ENCODE data around the gene ACVR1B. TPM values are rescaled to one million over a fixed set of nuclear protein-coding genes. Genes with fewer than 3 reads are reported as not detected.

Gene ACVR1B
- total and polyA plus RNA-seq, 4 donors = 4.0 to 21.9 (median 12.0) TPM

DNA sequence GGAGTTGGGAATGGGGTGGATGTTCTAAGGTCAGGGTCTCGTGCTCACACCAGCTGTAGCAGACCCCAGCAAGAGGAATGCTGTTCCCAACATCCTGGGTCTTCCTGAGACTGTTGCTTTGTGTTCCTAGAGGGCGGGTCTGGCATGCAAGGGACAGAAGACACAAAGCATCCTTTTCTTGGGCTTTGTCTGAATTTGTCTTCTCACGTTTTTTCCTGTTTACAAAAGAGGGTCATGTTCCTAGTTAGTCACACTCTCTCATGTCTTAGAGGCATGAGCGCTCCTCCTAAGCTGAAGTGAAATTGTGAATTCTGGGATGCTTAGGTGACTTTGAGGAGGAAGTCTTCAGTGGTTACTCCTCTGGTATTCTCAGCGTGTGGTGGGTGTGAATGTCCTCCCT lies 45.6 kb downstream of the ACVR1B start:
- TF ChIP-seq TAF1 (conservative IDR thresholded peaks at IDR 0.05) = no peak
- Histone ChIP-seq H3K4me3 (ENCODE audit: low read depth in 1 of 3, low read length in 3 of 3) (no peak overlapping the region), H3K27ac (ENCODE audit: low read depth in 1 of 2, low read length in 2 of 2) (no peak overlapping the region), H3K27me3 (ENCODE audit: control insufficient read depth in 4 of 4, insufficient read depth in 4 of 4, low read length in 3 of 4) (no peaks in the 10 kb centered on the region), H3K9me3 (ENCODE audit: control insufficient read depth in 4 of 4, low read length in 3 of 4) (no peaks in the 10 kb centered on the region), H3K9ac (ENCODE audit: low read depth in 1 of 2, low read length in 2 of 2) (no peak overlapping the region), H3K36me3 (ENCODE audit: control insufficient read depth in 4 of 4, insufficient read depth in 3 of 4, low read depth in 1 of 4, low read length in 3 of 4) (peaks cover 8 to 31% (median 20%) of the 10 kb centered on the region in 4 donors), H3K4me1 (ENCODE audit: control insufficient read depth in 4 of 4, insufficient read depth in 4 of 4, low read length in 3 of 4) (peaks cover 0 to 5% (median 0%) of the 10 kb centered on the region in 4 donors)
- 89% methylated on average over 5 of the region's 5 CpGs for WGBS
- no peak for DNase-seq (ENCODE audit: low spot score)

DNA sequence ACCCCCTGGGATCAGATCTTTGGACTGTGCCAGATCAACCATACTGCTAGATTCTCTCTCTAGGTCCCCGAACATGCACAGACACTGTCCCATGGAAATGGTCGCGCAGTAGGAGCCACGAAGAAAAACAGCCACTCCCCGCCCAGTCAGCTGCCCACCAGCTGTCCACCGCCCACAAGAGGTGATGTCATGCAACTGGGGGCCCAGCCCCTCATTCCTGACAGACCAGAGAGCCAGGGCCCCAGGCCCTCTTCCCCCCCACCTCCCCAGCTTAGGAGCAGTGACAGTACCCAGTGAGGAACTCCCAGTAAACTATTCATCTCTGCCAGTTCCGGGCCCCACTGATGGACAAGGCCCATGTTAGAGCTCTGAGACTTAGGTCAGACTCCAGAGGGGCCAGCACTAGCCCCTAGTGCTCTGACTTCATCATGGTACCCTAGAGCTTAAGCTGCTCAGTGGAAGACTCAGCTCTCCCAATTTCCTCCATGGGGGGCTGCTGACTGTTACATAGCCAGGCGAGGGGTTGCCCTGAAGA lies 51.6 kb downstream of the ACVR1B start:
- H3K9me3 ChIP-seq (ENCODE audit: control insufficient read depth in 4 of 4, low read length in 3 of 4) = no peaks in the 10 kb centered on the region
- peaks cover 0 to 8% (median under 1%) of the 10 kb centered on the region in 4 donors for H3K36me3 ChIP-seq (ENCODE audit: control insufficient read depth in 4 of 4, insufficient read depth in 3 of 4, low read depth in 1 of 4, low read length in 3 of 4)
- H3K27me3 ChIP-seq (ENCODE audit: control insufficient read depth in 4 of 4, insufficient read depth in 4 of 4, low read length in 3 of 4) = peaks cover 0 to 3% (median 0%) of the 10 kb centered on the region in 4 donors
- H3K4me1 ChIP-seq (ENCODE audit: control insufficient read depth in 4 of 4, insufficient read depth in 4 of 4, low read length in 3 of 4) = peaks cover 2 to 8% (median 8%) of the 10 kb centered on the region in 4 donors
- H3K27ac ChIP-seq (ENCODE audit: low read depth in 1 of 2, low read length in 2 of 2) = no peak overlapping the region
- DNase-seq (ENCODE audit: low spot score) = no peak
- WGBS = 92% methylated on average over 8 of the region's 8 CpGs
- TF ChIP-seq SP1 (IDR thresholded peaks at IDR 0.05) = no peak
- TF ChIP-seq YY1 (IDR thresholded peaks at IDR 0.05) = no peak
- no peak for TF ChIP-seq EGR1 (IDR thresholded peaks at IDR 0.05; ENCODE audit: low read depth in 2 of 2)
- TF ChIP-seq HNF4G (IDR thresholded peaks at IDR 0.05) = no peak
- TF ChIP-seq FOXA1 (IDR thresholded peaks at IDR 0.05) = no peak
- no peak for TF ChIP-seq GABPA (IDR thresholded peaks at IDR 0.05 in 1 of 2, conservative IDR thresholded peaks at IDR 0.05 in 1 of 2)
- TF ChIP-seq TAF1 (conservative IDR thresholded peaks at IDR 0.05) = no peak
- no peak overlapping the region for H3K4me3 ChIP-seq (ENCODE audit: low read depth in 1 of 3, low read length in 3 of 3)
- no peak overlapping the region for H3K9ac ChIP-seq (ENCODE audit: low read depth in 1 of 2, low read length in 2 of 2)

DNA sequence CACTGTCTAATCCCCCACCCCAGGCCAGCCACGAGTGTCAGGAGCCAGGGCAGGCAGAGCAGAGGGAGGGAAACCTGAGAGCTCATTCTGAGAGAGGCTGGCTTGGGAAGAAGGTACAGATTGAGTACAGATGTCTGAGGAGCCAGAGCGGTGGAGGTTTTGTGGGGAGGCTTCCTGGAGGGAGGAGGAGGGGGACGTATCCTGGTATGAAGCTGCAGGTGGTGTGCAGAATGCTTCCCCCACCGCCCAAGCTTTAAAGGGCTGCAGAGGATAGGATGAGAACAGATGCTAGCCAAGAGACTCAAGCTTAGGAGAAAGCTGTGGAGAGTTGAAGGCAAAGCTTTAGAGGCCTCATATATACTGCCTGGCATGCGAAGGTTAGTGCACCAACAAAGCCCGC lies 52.1 kb downstream of the ACVR1B start:
- 78% methylated on average over 6 of the region's 6 CpGs for WGBS
- Histone ChIP-seq H3K9me3 (ENCODE audit: control insufficient read depth in 4 of 4, low read length in 3 of 4) (no peaks in the 10 kb centered on the region), H3K36me3 (ENCODE audit: control insufficient read depth in 4 of 4, insufficient read depth in 3 of 4, low read depth in 1 of 4, low read length in 3 of 4) (peaks cover 0 to 6% (median 0%) of the 10 kb centered on the region in 4 donors), H3K4me1 (ENCODE audit: control insufficient read depth in 4 of 4, insufficient read depth in 4 of 4, low read length in 3 of 4) (peaks cover 2 to 8% (median 8%) of the 10 kb centered on the region in 4 donors), H3K4me3 (ENCODE audit: low read depth in 1 of 3, low read length in 3 of 3) (no peak overlapping the region), H3K9ac (ENCODE audit: low read depth in 1 of 2, low read length in 2 of 2) (no peak overlapping the region), H3K27me3 (ENCODE audit: control insufficient read depth in 4 of 4, insufficient read depth in 4 of 4, low read length in 3 of 4) (peaks cover 0 to 3% (median 0%) of the 10 kb centered on the region in 4 donors), H3K27ac (ENCODE audit: low read depth in 1 of 2, low read length in 2 of 2) (no peak overlapping the region)
- TF ChIP-seq, protein P1, sequence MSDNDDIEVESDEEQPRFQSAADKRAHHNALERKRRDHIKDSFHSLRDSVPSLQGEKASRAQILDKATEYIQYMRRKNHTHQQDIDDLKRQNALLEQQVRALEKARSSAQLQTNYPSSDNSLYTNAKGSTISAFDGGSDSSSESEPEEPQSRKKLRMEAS (IDR thresholded peaks at IDR 0.05) = no peak
- DNase-seq (ENCODE audit: low spot score) = no peak

GRCh38 chr12:52004042-52004648 lies 52.6 kb downstream of the ACVR1B start:
- Histone ChIP-seq H3K4me3 (ENCODE audit: low read depth in 1 of 3, low read length in 3 of 3) (no peak overlapping the region), H3K36me3 (ENCODE audit: control insufficient read depth in 4 of 4, insufficient read depth in 3 of 4, low read depth in 1 of 4, low read length in 3 of 4) (peaks cover 0 to 4% (median 0%) of the 10 kb centered on the region in 4 donors), H3K27me3 (ENCODE audit: control insufficient read depth in 4 of 4, insufficient read depth in 4 of 4, low read length in 3 of 4) (peaks cover 0 to 3% (median 0%) of the 10 kb centered on the region in 4 donors), H3K4me1 (ENCODE audit: control insufficient read depth in 4 of 4, insufficient read depth in 4 of 4, low read length in 3 of 4) (peaks cover 2 to 8% (median 8%) of the 10 kb centered on the region in 4 donors), H3K9ac (ENCODE audit: low read depth in 1 of 2, low read length in 2 of 2) (no peak overlapping the region), H3K27ac (ENCODE audit: low read depth in 1 of 2, low read length in 2 of 2) (no peak overlapping the region), H3K9me3 (ENCODE audit: control insufficient read depth in 4 of 4, low read length in 3 of 4) (no peaks in the 10 kb centered on the region)
- no peak for TF ChIP-seq TAF1 (conservative IDR thresholded peaks at IDR 0.05)
- TF ChIP-seq, protein P2, sequence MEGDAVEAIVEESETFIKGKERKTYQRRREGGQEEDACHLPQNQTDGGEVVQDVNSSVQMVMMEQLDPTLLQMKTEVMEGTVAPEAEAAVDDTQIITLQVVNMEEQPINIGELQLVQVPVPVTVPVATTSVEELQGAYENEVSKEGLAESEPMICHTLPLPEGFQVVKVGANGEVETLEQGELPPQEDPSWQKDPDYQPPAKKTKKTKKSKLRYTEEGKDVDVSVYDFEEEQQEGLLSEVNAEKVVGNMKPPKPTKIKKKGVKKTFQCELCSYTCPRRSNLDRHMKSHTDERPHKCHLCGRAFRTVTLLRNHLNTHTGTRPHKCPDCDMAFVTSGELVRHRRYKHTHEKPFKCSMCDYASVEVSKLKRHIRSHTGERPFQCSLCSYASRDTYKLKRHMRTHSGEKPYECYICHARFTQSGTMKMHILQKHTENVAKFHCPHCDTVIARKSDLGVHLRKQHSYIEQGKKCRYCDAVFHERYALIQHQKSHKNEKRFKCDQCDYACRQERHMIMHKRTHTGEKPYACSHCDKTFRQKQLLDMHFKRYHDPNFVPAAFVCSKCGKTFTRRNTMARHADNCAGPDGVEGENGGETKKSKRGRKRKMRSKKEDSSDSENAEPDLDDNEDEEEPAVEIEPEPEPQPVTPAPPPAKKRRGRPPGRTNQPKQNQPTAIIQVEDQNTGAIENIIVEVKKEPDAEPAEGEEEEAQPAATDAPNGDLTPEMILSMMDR (IDR thresholded peaks at IDR 0.05; ENCODE audit: low read depth, low read length, missing input control) = peak; percentile 53
- TF ChIP-seq RAD21 (IDR thresholded peaks at IDR 0.05) = peak; percentile 84 to 86
- DNase-seq (ENCODE audit: low spot score) = no peak
- 58% methylated on average over 5 of the region's 5 CpGs for WGBS

Data from liver (tissue), 9 donors.